ENCODE measurements around the gene PROCA1.
A peak's percentile ranks its signal among the peaks of the same experiment; 100 is the strongest.
"Not testable (repeated sequence)": the region's sequence is repeated elsewhere in the genome, so short reads cannot be mapped to it uniquely, and the experiment has no call there.

PROCA1 gene

DNA sequence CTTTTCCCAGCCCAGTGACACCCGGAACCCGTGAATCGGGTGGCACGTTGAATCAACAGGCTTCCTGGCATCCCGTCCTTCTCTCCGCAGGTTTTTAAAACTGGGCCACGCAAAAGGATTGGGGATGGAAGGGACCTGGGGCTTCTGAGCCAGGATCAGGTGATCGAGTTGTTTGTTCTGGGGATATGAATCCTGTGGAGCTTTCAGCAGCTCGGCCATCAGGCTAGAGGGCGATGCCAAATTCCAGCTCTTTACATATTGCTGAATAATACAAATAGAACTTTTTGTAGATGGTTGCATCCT is 49.2 kb downstream of the PROCA1 start:
- DNase-seq = no peak

DNA sequence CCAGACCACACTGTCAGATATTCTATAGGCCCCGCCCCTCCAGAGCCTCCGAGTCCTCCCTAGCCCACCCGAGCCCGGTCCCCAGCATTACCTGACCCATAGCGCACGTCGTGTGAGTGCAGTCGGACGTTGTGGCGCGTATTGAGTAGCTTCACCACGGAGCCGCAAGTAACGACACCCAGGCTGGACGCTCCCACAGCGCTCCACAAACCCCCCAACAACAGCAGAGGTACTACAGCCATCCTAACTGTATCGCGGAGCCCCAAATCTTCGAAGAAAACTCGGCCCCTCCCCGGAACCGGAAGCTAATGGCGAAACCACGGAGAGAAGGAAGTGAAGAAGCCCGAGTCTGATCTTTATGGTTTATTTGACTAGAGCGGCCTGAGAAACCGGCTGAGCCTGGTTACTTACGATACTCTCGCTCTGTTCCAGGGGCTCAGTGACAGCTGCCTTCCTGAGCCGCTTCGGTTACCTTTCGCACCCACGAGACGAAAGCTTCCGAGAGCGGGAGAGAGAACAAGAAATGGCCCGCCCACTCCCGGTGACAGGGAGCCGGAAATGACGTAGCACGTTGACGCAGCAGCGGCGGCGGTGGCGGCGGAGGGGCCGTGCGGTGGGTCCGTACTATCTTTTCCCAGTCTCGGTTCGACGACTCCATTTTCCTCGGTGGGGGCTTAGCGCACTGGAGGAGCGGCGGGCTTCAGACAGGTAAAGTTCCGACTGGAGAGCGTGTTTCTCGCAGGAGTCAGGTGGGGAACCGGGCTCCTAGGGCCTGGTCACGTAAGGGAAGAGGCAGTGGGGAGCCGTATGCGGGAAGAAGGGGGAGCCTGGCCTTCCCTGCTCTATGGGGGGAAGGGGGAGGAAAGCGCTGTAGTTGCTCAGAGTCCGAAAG is 49.8 kb downstream of the PROCA1 start, which contains the start of the genes SDF2 and SUPT6H:
TSS of gene SDF2 (minus strand) at position 272 of the 892 bp plus-strand sequence. CDS start at position 242, 30 bp downstream.
TSS of gene SUPT6H (plus strand) at position 571 of the 892 bp plus-strand sequence. CDS start 11,197 bp downstream, outside the sequence.
- peak; percentile 89 for DNase-seq

- DNase-seq = not testable (repeated sequence)
Measured at GRCh38 chr17:28659497-28659881, 52.2 kb downstream of the PROCA1 start.

- DNase-seq = not testable (repeated sequence)
Measured at GRCh38 chr17:28658766-28659496, 52.8 kb downstream of the PROCA1 start.

GRCh38 chr17:28658342-28658741 is 53.3 kb downstream of the PROCA1 start:
- not testable (repeated sequence) for DNase-seq

DNA sequence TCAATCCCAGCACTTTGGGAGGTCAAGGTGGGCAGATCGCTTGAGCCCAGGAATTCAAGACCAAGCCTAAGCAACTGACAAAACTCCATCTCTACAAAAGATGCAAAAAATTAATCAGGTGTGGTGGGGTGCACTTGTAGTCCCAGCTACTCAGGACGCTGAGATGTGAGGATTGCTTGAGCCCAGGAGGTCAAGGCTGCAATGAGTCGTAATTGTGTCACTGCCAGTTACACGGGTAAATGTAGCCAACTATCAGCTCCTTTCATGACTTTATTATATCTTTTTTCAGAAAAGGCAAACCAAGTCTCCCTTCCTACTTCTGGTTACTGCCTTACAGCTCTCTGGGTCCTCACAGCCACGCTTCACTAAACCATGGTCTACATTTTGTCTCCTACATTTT is 53.9 kb downstream of the PROCA1 start:
- no peak for DNase-seq

- DNase-seq = no peak
Measured at GRCh38 chr17:28655160-28655559, 56.5 kb downstream of the PROCA1 start.

Data from DMS53 (cell line).